Trophoblast cell (in vitro differentiated cells and primary cell): Measurements from ENCODE around the gene ACOX1.

ENCODE experiments used
- DNase-seq, 2 donors: peaks; one replicate each; pipeline ENCODE4 v3.0.0-alpha.2; 2016
- H2AFZ ChIP-seq: 2 replicates; pipeline ENCODE4 v1.6.1; 2013; ENCODE audit warnings: low read length, moderate library complexity, mild to moderate bottlenecking; ENCODE audit not compliant: insufficient read depth, poor library complexity
- H2AK5ac ChIP-seq: 2 replicates; pipeline ENCODE4 v1.6.1; 2013; ENCODE audit warnings: mild to moderate bottlenecking, low read length
- H2BK120ac ChIP-seq: 2 replicates; pipeline ENCODE4 v1.6.1; 2013; ENCODE audit warnings: low read length, mild to moderate bottlenecking, moderate library complexity; ENCODE audit not compliant: insufficient read depth, poor library complexity
- H2BK12ac ChIP-seq: 2 replicates; pipeline ENCODE4 v1.6.1; 2013; ENCODE audit warnings: mild to moderate bottlenecking, low read length, moderate library complexity
- H2BK5ac ChIP-seq: 2 replicates; pipeline ENCODE4 v1.6.1; 2013; ENCODE audit warnings: low read length, low read depth, moderate library complexity, mild to moderate bottlenecking; ENCODE audit not compliant: poor library complexity
- H3K14ac ChIP-seq: 2 replicates; pipeline ENCODE4 v1.6.1; 2013; ENCODE audit warnings: mild to moderate bottlenecking, low read length
- H3K18ac ChIP-seq: 2 replicates; pipeline ENCODE4 v1.6.1; 2013; ENCODE audit warnings: mild to moderate bottlenecking, low read length
- H3K23ac ChIP-seq: 2 replicates; pipeline ENCODE4 v1.6.1; 2013; ENCODE audit warnings: low read length
- H3K27ac ChIP-seq: 2 replicates; pipeline ENCODE4 v1.5.1; 2013; ENCODE audit warnings: low read depth, mild to moderate bottlenecking, inconsistent platforms, low read length, moderate library complexity
- H3K27me3 ChIP-seq: 2 replicates; pipeline ENCODE4 v1.6.1; 2013; ENCODE audit warnings: inconsistent platforms, mild to moderate bottlenecking, low read length, moderate library complexity; ENCODE audit not compliant: insufficient read depth
- H3K36me3 ChIP-seq, 2 experiments: 1 replicate in 1 of 2; 2 replicates in 1 of 2; pipeline ENCODE4 v1.6.1; 2013; ENCODE audit warnings: low read length in 2 of 2, mild to moderate bottlenecking in 2 of 2, moderate library complexity in 1 of 2; ENCODE audit not compliant: insufficient read depth in 2 of 2, control insufficient read depth in 1 of 2
- H3K4ac ChIP-seq: 2 replicates; pipeline ENCODE4 v1.6.1; 2013; ENCODE audit warnings: low read depth, mild to moderate bottlenecking, low read length, moderate library complexity
- H3K4me1 ChIP-seq, 2 experiments: 1 replicate in 1 of 2; 2 replicates in 1 of 2; pipeline ENCODE4 v1.6.1; 2013; ENCODE audit warnings: low read length in 2 of 2, mild to moderate bottlenecking in 2 of 2, moderate library complexity in 1 of 2; ENCODE audit not compliant: insufficient read depth in 2 of 2, control insufficient read depth in 1 of 2
- H3K4me2 ChIP-seq: 2 replicates; pipeline ENCODE4 v1.6.1; 2013; ENCODE audit warnings: inconsistent platforms, mild to moderate bottlenecking, low read length, moderate library complexity
- H3K4me3 ChIP-seq: 2 replicates; pipeline ENCODE4 v1.5.1; 2013; ENCODE audit warnings: mild to moderate bottlenecking, low read depth, low read length, inconsistent platforms
- H3K79me1 ChIP-seq: one replicate; pipeline ENCODE4 v1.6.1; 2013; ENCODE audit warnings: low read length
- H3K79me2 ChIP-seq: 2 replicates; pipeline ENCODE4 v1.6.1; 2013; ENCODE audit warnings: low read length, mild to moderate bottlenecking; ENCODE audit not compliant: control insufficient read depth, insufficient read depth, poor library complexity
- H3K9ac ChIP-seq: 2 replicates; pipeline ENCODE4 v1.6.1; 2013; ENCODE audit warnings: mild to moderate bottlenecking, low read length
- H3K9me3 ChIP-seq: 2 replicates; pipeline ENCODE4 v1.6.1; 2013; ENCODE audit warnings: low read depth, mild to moderate bottlenecking, control low read depth, inconsistent platforms, low read length; ENCODE audit not compliant: insufficient read depth
- H4K12ac ChIP-seq: 2 replicates; pipeline ENCODE4 v1.6.1; 2013; ENCODE audit warnings: low read depth, mild to moderate bottlenecking, low read length, moderate library complexity
- H4K8ac ChIP-seq: 2 replicates; pipeline ENCODE4 v1.6.1; 2013; ENCODE audit warnings: low read depth, mild to moderate bottlenecking, low read length, moderate library complexity
- H4K91ac ChIP-seq: one replicate; pipeline ENCODE4 v1.6.1; 2013; ENCODE audit warnings: low read depth, mild to moderate bottlenecking, low read length, moderate library complexity
- WGBS: extraction: QIAGEN DNeasy Blood & Tissue Kit; methylation state at CpG from one replicate; pipeline ENCODE4 v1.1.7; 2013; ENCODE audit warnings: missing lambda C conversion rate; ENCODE audit not compliant: insufficient read length, insufficient coverage; ENCODE audit errors: extremely low coverage; 5-methylcytosine and 5-hydroxymethylcytosine counted together

The ACOX1 gene

GRCh38 chr17:76024353-76024752, 45.4 kb upstream of the ACOX1 start:
- WGBS, result no CpG with 5 or more reads among the region's 9 CpGs
- no peaks in the 10 kb centered on the region for H3K27me3 ChIP-seq

GRCh38 chr17:76023900-76024237, 44.9 kb upstream of the ACOX1 start:
- Histone ChIP-seq H3K27me3 (no peaks in the 10 kb centered on the region), H2AFZ (no peak overlapping the region), H3K18ac (no peak overlapping the region), H2BK120ac (no peak overlapping the region), H2BK12ac (no peak overlapping the region), H3K9ac (no peak overlapping the region), H3K79me1 (no peaks in the 10 kb centered on the region), H3K23ac (no peak overlapping the region), H4K12ac (no peak overlapping the region), H3K4me2 (no peak overlapping the region), H3K27ac (no peak overlapping the region), H3K4ac (no peak overlapping the region), H4K8ac (no peak overlapping the region), H3K14ac (no peak overlapping the region), H4K91ac (no peak overlapping the region), H2BK5ac (no peak overlapping the region), H3K9me3 (peaks cover 3% of the 10 kb centered on the region), H3K4me1 (peaks cover 0 to 2% of the 10 kb centered on the region in 2 experiments), H3K4me3 (no peak overlapping the region), H3K36me3 (no peaks in the 10 kb centered on the region), H2AK5ac (no peak overlapping the region), H3K79me2 (no peaks in the 10 kb centered on the region)
- DNase-seq, result no peak
- no CpG with 5 or more reads among the region's 9 CpGs for WGBS

More at GRCh38 chr17:76024353-76024752, 45.4 kb upstream of the ACOX1 start:
- H2AK5ac ChIP-seq, result no peak overlapping the region
- peaks cover 0 to 2% of the 10 kb centered on the region in 2 experiments for H3K4me1 ChIP-seq
- no peak overlapping the region for H2AFZ ChIP-seq
- H3K4me2 ChIP-seq, result no peak overlapping the region
- H3K79me2 ChIP-seq, result no peaks in the 10 kb centered on the region
- H3K18ac ChIP-seq, result no peak overlapping the region
- H4K12ac ChIP-seq, result no peak overlapping the region
- peaks cover 3% of the 10 kb centered on the region for H3K9me3 ChIP-seq
- H4K8ac ChIP-seq, result no peak overlapping the region
- no peak overlapping the region for H3K4ac ChIP-seq
- H3K9ac ChIP-seq, result no peak overlapping the region
- no peaks in the 10 kb centered on the region for H3K36me3 ChIP-seq
- H2BK12ac ChIP-seq, result no peak overlapping the region
- H3K27ac ChIP-seq, result no peak overlapping the region
- DNase-seq, result no peak
- no peak overlapping the region for H3K4me3 ChIP-seq
- no peak overlapping the region for H2BK5ac ChIP-seq
- H2BK120ac ChIP-seq, result no peak overlapping the region
- no peak overlapping the region for H3K14ac ChIP-seq
- H3K79me1 ChIP-seq, result no peaks in the 10 kb centered on the region
- H4K91ac ChIP-seq, result no peak overlapping the region
- no peak overlapping the region for H3K23ac ChIP-seq

GRCh38 chr17:76022973-76023899, 44.3 kb upstream of the ACOX1 start:
- no peak overlapping the region for H3K27ac ChIP-seq
- H2BK12ac ChIP-seq, result no peak overlapping the region
- H2BK5ac ChIP-seq, result no peak overlapping the region
- H3K4me1 ChIP-seq, result peaks cover 0 to 2% of the 10 kb centered on the region in 2 experiments
- H3K9ac ChIP-seq, result no peak overlapping the region
- no CpG with 5 or more reads among the region's 28 CpGs for WGBS
- H2BK120ac ChIP-seq, result no peak overlapping the region
- no peak overlapping the region for H3K4me3 ChIP-seq
- H3K79me1 ChIP-seq, result no peaks in the 10 kb centered on the region
- H3K36me3 ChIP-seq, result no peaks in the 10 kb centered on the region
- H3K79me2 ChIP-seq, result no peaks in the 10 kb centered on the region
- no peak overlapping the region for H4K12ac ChIP-seq
- H4K91ac ChIP-seq, result no peak overlapping the region
- H3K9me3 ChIP-seq, result peaks cover 3% of the 10 kb centered on the region
- no peaks in the 10 kb centered on the region for H3K27me3 ChIP-seq
- H3K14ac ChIP-seq, result no peak overlapping the region
- H3K4me2 ChIP-seq, result no peak overlapping the region
- H2AK5ac ChIP-seq, result no peak overlapping the region
- H3K4ac ChIP-seq, result no peak overlapping the region
- no peak overlapping the region for H3K23ac ChIP-seq
- DNase-seq, result no peak
- no peak overlapping the region for H3K18ac ChIP-seq
- H4K8ac ChIP-seq, result no peak overlapping the region
- no peak overlapping the region for H2AFZ ChIP-seq

GRCh38 chr17:76022285-76022684, 43.3 kb upstream of the ACOX1 start:
- no peak for DNase-seq
- H2BK120ac ChIP-seq, result no peak overlapping the region
- H3K79me2 ChIP-seq, result no peaks in the 10 kb centered on the region
- H3K36me3 ChIP-seq, result no peaks in the 10 kb centered on the region
- H2BK12ac ChIP-seq, result no peak overlapping the region
- no peak overlapping the region for H3K14ac ChIP-seq
- no peak overlapping the region for H2AK5ac ChIP-seq
- peaks cover 2% of the 10 kb centered on the region for H3K9me3 ChIP-seq
- H3K23ac ChIP-seq, result no peak overlapping the region
- no CpG with 5 or more reads among the region's 24 CpGs for WGBS
- no peaks in the 10 kb centered on the region for H3K79me1 ChIP-seq
- H3K4me1 ChIP-seq, result peaks cover 0 to under 1% of the 10 kb centered on the region in 2 experiments
- H3K27me3 ChIP-seq, result no peaks in the 10 kb centered on the region
- no peak overlapping the region for H3K18ac ChIP-seq
- H3K27ac ChIP-seq, result no peak overlapping the region
- no peak overlapping the region for H4K8ac ChIP-seq
- H3K9ac ChIP-seq, result no peak overlapping the region
- H3K4me2 ChIP-seq, result no peak overlapping the region
- no peak overlapping the region for H4K91ac ChIP-seq
- no peak overlapping the region for H3K4me3 ChIP-seq
- H2BK5ac ChIP-seq, result no peak overlapping the region
- H4K12ac ChIP-seq, result no peak overlapping the region
- no peak overlapping the region for H2AFZ ChIP-seq
- no peak overlapping the region for H3K4ac ChIP-seq
